ENCODE measurements around the gene TCFL5. TPM values are rescaled to one million over a fixed set of nuclear protein-coding genes. Genes with fewer than 3 reads are reported as not detected.

TCFL5 gene
- total and polyA plus RNA-seq, 12 donors, result 2.5 to 8.3 (median 6.4) TPM

GRCh38 chr20:62812181-62812906 lies 49.3 kb downstream of the TCFL5 start:
- no peak for TF ChIP-seq CTCF (IDR thresholded peaks at IDR 0.05)
- ATAC-seq, result no peak
- H3K36me3 ChIP-seq, result peaks cover 4 to 70% (median 47%) of the 10 kb centered on the region in 9 donors

DNA sequence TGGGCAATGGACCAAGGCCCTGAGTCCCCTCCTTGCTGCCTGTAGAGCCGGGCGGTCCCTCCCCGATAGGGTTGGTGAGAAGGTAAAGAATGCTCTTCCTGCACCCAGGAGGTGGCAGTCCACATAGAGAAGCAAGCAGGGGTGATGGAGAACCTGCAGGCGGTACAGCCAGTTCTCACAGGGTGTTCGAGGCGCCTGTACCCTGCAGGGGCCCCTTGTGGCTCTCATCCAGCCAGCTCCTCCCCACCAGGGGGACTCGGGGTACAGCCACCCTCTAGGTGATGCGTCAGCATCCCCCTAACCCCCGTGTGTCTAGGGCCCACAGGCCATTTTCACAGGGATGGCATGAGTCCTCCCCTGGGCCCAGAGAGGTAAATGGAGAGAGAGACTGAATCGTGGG lies 49.9 kb downstream of the TCFL5 start:
- Histone ChIP-seq H3K27ac (no peak overlapping the region), H3K27me3 (peaks cover 11 to 28% (median 21%) of the 10 kb centered on the region in 7 donors), H3K4me3 (no peak overlapping the region), H3K4me1 (peaks cover 7 to 44% (median 35%) of the 10 kb centered on the region in 9 donors), H3K36me3 (peaks cover 4 to 76% (median 47%) of the 10 kb centered on the region in 9 donors), H3K9me3 (no peaks in the 10 kb centered on the region)
- intact Hi-C loops (cut with DNase I), result no loop called here
- no peak for DNase-seq
- 90 to 92% methylated on average over 10 of the region's 10 CpGs for WGBS, 2 donors
- ATAC-seq, result no peak
- TF ChIP-seq CTCF (IDR thresholded peaks at IDR 0.05), result no peak

More at GRCh38 chr20:62812181-62812906, 49.3 kb downstream of the TCFL5 start:
- H3K27me3 ChIP-seq, result peaks cover 15 to 33% (median 24%) of the 10 kb centered on the region in 7 donors
- intact Hi-C loops (cut with DNase I), result no loop called here
- H3K4me3 ChIP-seq, result no peak overlapping the region
- H3K27ac ChIP-seq, result no peak overlapping the region
- WGBS, 2 donors, result 88% methylated on average over 43 of the region's 43 CpGs
- no peaks in the 10 kb centered on the region for H3K9me3 ChIP-seq
- DNase-seq, result no peak
- H3K4me1 ChIP-seq, result peaks cover 7 to 40% (median 29%) of the 10 kb centered on the region in 9 donors

- no peak for TF ChIP-seq CTCF (IDR thresholded peaks at IDR 0.05)
- DNase-seq (no peak), ATAC-seq (no peak)
- intact Hi-C loops (cut with DNase I), result no loop called here
- H3K4me3 ChIP-seq, result no peak overlapping the region
- peaks cover 4 to 78% (median 47%) of the 10 kb centered on the region in 9 donors for H3K36me3 ChIP-seq
- 95% methylated on average over 21 of the region's 21 CpGs for WGBS, 2 donors
- no peak overlapping the region for H3K27ac ChIP-seq
- no peaks in the 10 kb centered on the region for H3K9me3 ChIP-seq
- peaks cover 5 to 45% (median 35%) of the 10 kb centered on the region in 9 donors for H3K4me1 ChIP-seq
- peaks cover 9 to 24% (median 17%) of the 10 kb centered on the region in 7 donors for H3K27me3 ChIP-seq
These were observed 50.3 kb downstream of the TCFL5 start for GRCh38 chr20:62811320-62811719.

GRCh38 chr20:62809530-62810428 lies 51.8 kb downstream of the TCFL5 start:
- DNase-seq (no peak), ATAC-seq (no peak)
- Histone ChIP-seq H3K27me3 (peaks cover 0 to 9% (median 1%) of the 10 kb centered on the region in 7 donors), H3K36me3 (peaks cover 4 to 78% (median 47%) of the 10 kb centered on the region in 9 donors), H3K27ac (no peak overlapping the region), H3K9me3 (no peaks in the 10 kb centered on the region), H3K4me1 (peaks cover 9 to 39% (median 31%) of the 10 kb centered on the region in 9 donors), H3K4me3 (no peak overlapping the region)
- WGBS, 2 donors, result 90 to 91% methylated on average over 24 of the region's 24 CpGs
- TF ChIP-seq CTCF (IDR thresholded peaks at IDR 0.05), result no peak
- intact Hi-C loops (cut with DNase I), result loop anchor here in 8 of 10 donors (2.0 to 10.0 kb wide), 4 partner anchors 141 to 307 kb away; no protein-coding TSS in a partner anchor

Measured in heart right ventricle (tissue), 16 donors.